Neural progenitor cell (in vitro differentiated cells): ENCODE data around the gene AGBL4. TPM values are rescaled to one million over a fixed set of nuclear protein-coding genes. Genes with fewer than 3 reads are reported as not detected.

ENCODE experiments used
- DNase-seq: peaks from one replicate; pipeline ENCODE4 v3.0.0-alpha.2; 2016; ENCODE audit warnings: low spot score
- H2AFZ ChIP-seq: fragments of 200-600 bp; sonication (generic); replicated peaks from 2 replicates; pipeline ENCODE4 v1.6.1; 2016; ENCODE audit warnings: antibody characterized with exemption
- H3F3A ChIP-seq: fragments of 200-600 bp; sonication (generic); 2 replicates; pipeline ENCODE4 v1.6.1; 2016; ENCODE audit warnings: antibody characterized with exemption, low read depth
- H3K27ac ChIP-seq: fragments of 200-600 bp; sonication (generic); 2 replicates; pipeline ENCODE4 v1.5.1; 2016; ENCODE audit warnings: mild to moderate bottlenecking
- H3K27me3 ChIP-seq: fragments of 200-600 bp; sonication (generic); 2 replicates; pipeline ENCODE4 v1.6.1; 2016; ENCODE audit warnings: mild to moderate bottlenecking, moderate library complexity
- H3K36me3 ChIP-seq: fragments of 200-600 bp; sonication (generic); 2 replicates; pipeline ENCODE4 v1.5.1; 2016
- H3K4me1 ChIP-seq: fragments of 200-600 bp; sonication (generic); 2 replicates; pipeline ENCODE4 v1.6.1; 2016; ENCODE audit warnings: mixed run types
- H3K4me2 ChIP-seq: fragments of 200-600 bp; sonication (generic); 2 replicates; pipeline ENCODE4 v1.6.1; 2016
- H3K4me3 ChIP-seq: fragments of 200-600 bp; sonication (generic); 2 replicates; pipeline ENCODE4 v1.5.1; 2016
- H3K79me2 ChIP-seq: fragments of 200-600 bp; sonication (generic); 2 replicates; pipeline ENCODE4 v1.6.1; 2016; ENCODE audit warnings: low read depth
- H3K9ac ChIP-seq: fragments of 200-600 bp; sonication (generic); 2 replicates; pipeline ENCODE4 v1.6.1; 2016
- H3K9me3 ChIP-seq: fragments of 200-600 bp; sonication (generic); 2 replicates; pipeline ENCODE4 v1.5.1; 2016; ENCODE audit warnings: low read depth
- H4K20me1 ChIP-seq: fragments of 200-600 bp; sonication (generic); 2 replicates; pipeline ENCODE4 v1.6.1; 2016; ENCODE audit warnings: low read depth
- H3K27ac Mint-ChIP-seq: 3 replicates; pipeline ENCODE4 v1.8.0; 2021; ENCODE audit warnings: mixed read lengths
- H3K27me3 Mint-ChIP-seq: 2 replicates; pipeline ENCODE4 v1.8.0; 2022; ENCODE audit warnings: low read depth, mild to moderate bottlenecking, inconsistent platforms, moderate library complexity, mixed read lengths; ENCODE audit not compliant: insufficient read depth
- H3K36me3 Mint-ChIP-seq: 3 replicates; pipeline ENCODE4 v1.8.0; 2021; ENCODE audit warnings: mixed read lengths
- H3K4me1 Mint-ChIP-seq: 3 replicates; pipeline ENCODE4 v1.8.0; 2021; ENCODE audit warnings: mixed read lengths
- H3K4me3 Mint-ChIP-seq: 3 replicates; pipeline ENCODE4 v1.8.0; 2021; ENCODE audit warnings: mild to moderate bottlenecking, moderate library complexity, mixed read lengths
- H3K9me3 Mint-ChIP-seq: 3 replicates; pipeline ENCODE4 v1.8.0; 2020; ENCODE audit warnings: mixed read lengths
- EZH2 ChIP-seq: fragments of 200-600 bp; sonication (generic); IDR thresholded peaks from 2 replicates; pipeline ENCODE4 v1.6.1; 2017; ENCODE audit warnings: antibody characterized with exemption, mild to moderate bottlenecking, moderate library complexity
- EZH2phosphoT487 ChIP-seq: fragments of 200-600 bp; sonication (generic); IDR thresholded peaks from 2 replicates; pipeline ENCODE4 v1.6.1; 2017; ENCODE audit warnings: antibody characterized with exemption
- total RNA-seq: library from RNA; depleted of rRNA; stranded (reverse); fragments of >200 nt; gene quantifications from 2 replicates; pipeline ENCODE4 v1.2.3, GENCODE V29; 2015; ENCODE audit warnings: low replicate concordance
- TF ChIP-seq, protein P1 (sequence below): fragments of 200-600 bp; sonication (generic); IDR thresholded peaks from 2 replicates; pipeline ENCODE4 v1.5.1; 2017; ENCODE audit warnings: antibody characterized with exemption, mild to moderate bottlenecking

Gene AGBL4
- total RNA-seq, 1 donor from 2014 or later: 1.5 TPM

DNA sequence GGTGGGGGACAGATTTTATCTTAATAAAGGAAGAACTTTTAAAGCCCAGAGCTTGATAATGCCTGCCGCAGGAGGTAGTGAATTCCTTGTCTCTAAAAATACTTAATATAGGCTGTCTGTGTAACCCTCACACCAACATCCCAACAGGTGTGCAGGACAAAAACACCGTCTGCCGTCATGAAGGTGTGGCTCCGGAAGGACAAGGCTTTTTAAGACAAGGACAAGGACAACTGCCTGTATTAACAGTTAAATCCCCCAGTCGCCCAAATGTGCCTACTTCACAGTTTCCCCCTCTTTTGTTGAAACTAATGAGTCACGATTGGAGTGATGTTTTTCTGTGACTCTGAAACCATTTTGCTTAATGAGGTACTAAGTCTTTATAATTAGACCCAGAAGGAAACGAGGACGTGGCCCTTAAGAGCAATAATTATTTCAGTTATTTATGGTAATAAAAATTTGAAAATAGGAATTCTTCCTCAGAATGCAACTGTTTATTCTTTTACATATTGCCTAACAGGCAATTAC lies 1524.5 kb downstream of the AGBL4 start:
- TF ChIP-seq, protein P1, sequence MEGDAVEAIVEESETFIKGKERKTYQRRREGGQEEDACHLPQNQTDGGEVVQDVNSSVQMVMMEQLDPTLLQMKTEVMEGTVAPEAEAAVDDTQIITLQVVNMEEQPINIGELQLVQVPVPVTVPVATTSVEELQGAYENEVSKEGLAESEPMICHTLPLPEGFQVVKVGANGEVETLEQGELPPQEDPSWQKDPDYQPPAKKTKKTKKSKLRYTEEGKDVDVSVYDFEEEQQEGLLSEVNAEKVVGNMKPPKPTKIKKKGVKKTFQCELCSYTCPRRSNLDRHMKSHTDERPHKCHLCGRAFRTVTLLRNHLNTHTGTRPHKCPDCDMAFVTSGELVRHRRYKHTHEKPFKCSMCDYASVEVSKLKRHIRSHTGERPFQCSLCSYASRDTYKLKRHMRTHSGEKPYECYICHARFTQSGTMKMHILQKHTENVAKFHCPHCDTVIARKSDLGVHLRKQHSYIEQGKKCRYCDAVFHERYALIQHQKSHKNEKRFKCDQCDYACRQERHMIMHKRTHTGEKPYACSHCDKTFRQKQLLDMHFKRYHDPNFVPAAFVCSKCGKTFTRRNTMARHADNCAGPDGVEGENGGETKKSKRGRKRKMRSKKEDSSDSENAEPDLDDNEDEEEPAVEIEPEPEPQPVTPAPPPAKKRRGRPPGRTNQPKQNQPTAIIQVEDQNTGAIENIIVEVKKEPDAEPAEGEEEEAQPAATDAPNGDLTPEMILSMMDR: no peak
- TF ChIP-seq EZH2phosphoT487 (no peak), EZH2 (no peak)
- no peaks in the 10 kb centered on the region for H3K27me3 ChIP-seq
- no peaks in the 10 kb centered on the region for H3K79me2 ChIP-seq
- H3K4me1 Mint-ChIP-seq: peaks cover 15% of the 10 kb centered on the region
- no peaks in the 10 kb centered on the region for H3F3A ChIP-seq
- no peak overlapping the region for H3K4me2 ChIP-seq
- H3K9me3 ChIP-seq: no peaks in the 10 kb centered on the region
- H3K9me3 Mint-ChIP-seq: no peaks in the 10 kb centered on the region
- no peak overlapping the region for H3K27ac ChIP-seq
- no peak overlapping the region for H3K4me3 ChIP-seq
- no peak overlapping the region for H2AFZ ChIP-seq
- H3K9ac ChIP-seq: no peak overlapping the region
- no peaks in the 10 kb centered on the region for H3K4me1 ChIP-seq
- H3K36me3 ChIP-seq: no peaks in the 10 kb centered on the region
- no peaks in the 10 kb centered on the region for H4K20me1 ChIP-seq
- H3K36me3 Mint-ChIP-seq: no peaks in the 10 kb centered on the region
- H3K4me3 Mint-ChIP-seq: no peak overlapping the region
- H3K27ac Mint-ChIP-seq: no peak overlapping the region
- H3K27me3 Mint-ChIP-seq: no peaks in the 10 kb centered on the region
- DNase-seq: no peak

GRCh38 chr1:48498096-48498791 lies 1525.5 kb downstream of the AGBL4 start:
- Histone ChIP-seq H3K27ac (no peak overlapping the region), H3F3A (no peaks in the 10 kb centered on the region), H2AFZ (no peak overlapping the region), H3K4me1 (no peaks in the 10 kb centered on the region), H3K79me2 (no peaks in the 10 kb centered on the region), H4K20me1 (no peaks in the 10 kb centered on the region), H3K36me3 (no peaks in the 10 kb centered on the region), H3K4me2 (no peak overlapping the region), H3K9me3 (no peaks in the 10 kb centered on the region), H3K9ac (no peak overlapping the region), H3K4me3 (no peak overlapping the region), H3K27me3 (no peaks in the 10 kb centered on the region)
- DNase-seq: peak; percentile 81
- Mint-ChIP-seq H3K27ac (no peak overlapping the region), H3K36me3 (no peaks in the 10 kb centered on the region), H3K4me3 (no peak overlapping the region), H3K9me3 (no peaks in the 10 kb centered on the region), H3K4me1 (peaks cover 22% of the 10 kb centered on the region), H3K27me3 (no peaks in the 10 kb centered on the region)
- no peak for TF ChIP-seq EZH2
- TF ChIP-seq, protein P1: peak; percentile 79
- no peak for TF ChIP-seq EZH2phosphoT487

DNA sequence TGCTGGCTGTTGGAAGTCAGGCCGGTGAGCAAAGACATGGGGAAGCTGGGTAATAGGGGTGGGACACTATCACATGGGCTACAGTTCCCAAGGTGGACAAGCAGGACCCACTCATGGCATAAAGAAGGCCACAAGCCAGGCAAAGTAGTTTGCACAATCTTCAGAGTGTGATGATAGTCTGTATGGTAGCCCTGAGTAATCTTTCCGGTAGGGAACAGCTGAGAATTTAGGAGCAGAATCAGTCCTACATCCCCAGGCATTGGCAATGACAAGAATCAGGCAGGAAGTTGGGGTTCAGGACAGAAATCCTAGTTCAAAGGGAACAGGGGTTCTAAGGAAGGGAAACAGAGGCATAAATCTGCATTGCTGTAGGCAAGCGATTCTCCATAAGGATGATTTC lies 1527.8 kb downstream of the AGBL4 start:
- peaks cover 36% of the 10 kb centered on the region for H3K4me1 Mint-ChIP-seq
- no peak overlapping the region for H3K4me3 Mint-ChIP-seq
- H3K9me3 Mint-ChIP-seq: no peaks in the 10 kb centered on the region
- H3K4me2 ChIP-seq: no peak overlapping the region
- H3K27ac ChIP-seq: no peak overlapping the region
- H3K27ac Mint-ChIP-seq: no peak overlapping the region
- no peak for DNase-seq
- no peaks in the 10 kb centered on the region for H3F3A ChIP-seq
- H4K20me1 ChIP-seq: no peaks in the 10 kb centered on the region
- peaks cover 10% of the 10 kb centered on the region for H3K4me1 ChIP-seq
- no peaks in the 10 kb centered on the region for H3K27me3 Mint-ChIP-seq
- H2AFZ ChIP-seq: no peak overlapping the region
- no peaks in the 10 kb centered on the region for H3K27me3 ChIP-seq
- no peaks in the 10 kb centered on the region for H3K79me2 ChIP-seq
- H3K9ac ChIP-seq: no peak overlapping the region
- H3K4me3 ChIP-seq: no peak overlapping the region
- H3K36me3 ChIP-seq: no peaks in the 10 kb centered on the region
- H3K36me3 Mint-ChIP-seq: no peaks in the 10 kb centered on the region
- no peaks in the 10 kb centered on the region for H3K9me3 ChIP-seq
- TF ChIP-seq, protein P1: no peak
- TF ChIP-seq EZH2phosphoT487: no peak
- no peak for TF ChIP-seq EZH2
